HG02870 (cell line): ENCODE measurements around the gene PLSCR3.

ENCODE experiments used
- ATAC-seq: cut with Tn5 transposase; IDR thresholded peaks from one replicate; pipeline ENCODE4 v1.9.1; 2021; ENCODE audit warnings: mild to moderate bottlenecking, moderate library complexity; ENCODE audit not compliant: unreplicated experiment

PLSCR3 gene

DNA sequence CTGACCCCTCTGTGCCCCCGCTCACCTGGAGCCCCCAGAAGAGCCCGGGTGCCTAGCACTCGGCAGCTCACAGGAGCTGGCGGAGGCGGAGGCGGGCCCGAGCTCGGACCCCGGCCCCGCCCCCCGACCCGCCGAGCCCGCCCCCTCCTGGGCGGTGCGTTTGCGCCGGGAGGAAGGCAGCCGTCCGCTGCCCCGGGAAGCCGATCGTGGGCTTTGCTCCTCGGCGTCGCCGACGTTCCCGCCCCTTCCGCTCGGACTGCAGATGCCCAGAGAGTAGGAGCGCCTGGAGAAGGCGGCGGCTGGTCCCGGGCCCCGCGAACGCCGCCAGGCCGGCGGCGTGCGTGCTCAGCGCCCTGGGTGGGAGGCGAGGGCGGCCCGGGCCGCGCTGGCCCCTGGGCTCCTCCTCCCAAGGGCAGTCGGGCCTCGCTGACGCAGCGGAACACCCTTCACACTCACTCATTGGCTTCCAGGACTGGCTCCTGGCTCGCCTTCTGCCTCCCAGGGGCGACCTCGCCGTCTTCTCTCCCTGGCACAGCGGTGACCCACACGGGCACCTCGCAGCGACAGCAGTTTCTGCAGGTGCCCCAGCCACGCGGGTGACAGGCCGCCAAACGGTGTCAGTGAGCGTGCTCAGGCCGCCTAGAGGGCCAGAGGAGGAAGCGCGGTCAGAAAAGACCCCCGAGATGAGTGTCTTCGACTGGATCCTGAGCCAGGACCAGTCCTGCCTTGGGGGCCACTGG lies at the start of gene PLSCR3:
PLSCR3 (minus strand) TSS at position 74 of the 740 bp plus-strand sequence. CDS start 415 bp downstream, outside the sequence.
- peak; percentile 71 for ATAC-seq

DNA sequence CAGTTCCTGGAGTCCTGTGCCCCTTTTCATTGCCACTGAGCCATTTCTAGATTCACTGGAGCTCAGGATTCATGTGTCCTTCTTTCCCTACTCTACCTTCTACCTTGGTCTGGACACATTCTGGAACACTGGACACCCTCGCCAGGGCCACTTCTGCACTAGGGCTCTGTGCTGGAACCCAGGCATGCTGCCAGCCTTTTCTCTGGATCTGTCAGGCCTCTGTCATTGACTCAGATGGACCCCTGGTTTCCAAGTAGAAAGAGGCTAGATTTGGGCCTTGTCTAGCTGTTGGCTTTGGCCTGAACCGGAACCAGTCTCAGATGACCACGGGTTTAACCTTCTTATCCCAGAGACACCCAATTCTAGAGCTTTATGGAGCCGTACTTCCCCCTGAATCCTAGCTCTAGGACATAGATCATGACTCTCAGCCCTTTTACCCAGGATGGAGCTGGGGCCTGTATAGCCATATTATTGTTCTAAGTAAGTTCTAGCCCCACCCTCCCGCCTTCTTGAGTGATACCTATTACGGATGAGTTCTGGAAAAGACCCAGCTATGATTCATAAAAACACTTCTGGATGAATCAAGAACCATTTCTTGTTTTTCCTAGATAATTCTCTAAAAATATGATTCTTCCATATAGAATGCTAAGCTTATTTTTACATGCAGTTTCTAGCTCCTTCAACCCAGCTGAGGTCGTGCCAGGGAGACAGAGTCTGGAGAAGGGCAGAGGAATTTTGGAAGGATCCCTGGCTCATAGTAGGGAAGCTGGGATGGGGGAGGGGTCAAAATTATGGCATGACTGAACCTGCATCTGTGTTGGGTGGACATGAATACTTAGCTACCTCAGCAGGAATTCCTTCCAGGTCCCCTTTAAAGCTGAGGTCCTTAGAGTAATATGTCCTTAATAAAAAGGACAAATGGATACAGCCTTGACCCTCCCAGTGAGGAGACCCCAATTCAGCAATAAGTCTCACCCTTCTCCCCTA lies 49.5 kb upstream of the PLSCR3 start:
- no peak for ATAC-seq

DNA sequence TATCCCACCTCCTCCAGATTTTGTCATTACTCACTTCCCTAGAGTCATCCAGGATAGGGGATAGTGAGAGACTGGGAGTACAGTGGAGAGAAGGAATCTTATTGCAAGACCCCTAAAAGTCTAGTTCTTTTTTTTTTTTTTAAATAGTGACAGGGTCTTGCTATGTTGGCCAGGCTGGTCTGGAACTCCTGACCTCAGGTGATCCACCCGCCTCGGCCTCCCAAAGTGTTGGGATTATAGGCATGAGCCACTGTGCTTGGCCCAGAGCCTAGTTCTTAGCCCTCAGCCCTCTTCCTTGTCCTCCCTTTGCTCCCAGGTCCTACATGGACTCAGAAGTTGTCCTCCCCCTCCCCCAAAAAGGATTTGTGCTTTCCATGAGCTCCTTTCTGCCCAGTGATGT lies 47.8 kb upstream of the PLSCR3 start:
- no peak for ATAC-seq

DNA sequence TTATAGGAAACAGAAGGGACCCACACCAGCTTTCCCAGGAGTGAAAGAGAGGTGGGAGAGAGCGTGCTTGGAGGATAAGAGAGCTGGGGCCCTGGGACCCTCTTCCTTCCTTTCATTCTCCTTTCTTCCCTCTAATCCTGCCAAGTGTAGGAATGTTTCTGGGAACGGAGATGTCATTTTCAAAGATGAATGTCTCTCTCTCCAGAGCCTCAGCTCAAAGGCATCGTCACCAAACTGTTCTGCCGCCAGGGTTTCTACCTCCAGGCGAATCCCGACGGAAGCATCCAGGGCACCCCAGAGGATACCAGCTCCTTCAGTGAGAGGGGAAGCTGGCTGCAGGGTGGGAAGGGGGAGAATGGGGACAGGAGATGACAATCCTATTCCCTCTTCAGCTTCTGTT lies 46.9 kb upstream of the PLSCR3 start:
- no peak for ATAC-seq

DNA sequence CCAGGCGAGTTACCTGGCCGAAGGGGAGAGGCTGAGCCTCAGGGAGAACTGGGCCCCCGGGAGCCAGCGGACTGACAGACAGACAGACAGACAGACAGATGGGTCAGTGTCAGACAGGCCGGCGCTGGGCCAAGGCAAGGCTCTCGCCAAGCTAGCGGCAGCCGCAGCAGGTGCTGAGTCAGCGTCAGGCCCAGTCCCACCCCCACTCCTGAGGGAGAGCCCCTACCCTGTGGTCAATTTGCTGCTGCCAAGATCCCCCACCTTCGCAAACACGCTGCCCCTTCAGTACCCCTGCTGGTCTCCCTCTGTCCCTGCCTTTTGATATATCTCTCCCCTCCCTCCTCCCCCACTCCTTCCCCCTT lies 46.5 kb upstream of the PLSCR3 start:
- no peak for ATAC-seq

DNA sequence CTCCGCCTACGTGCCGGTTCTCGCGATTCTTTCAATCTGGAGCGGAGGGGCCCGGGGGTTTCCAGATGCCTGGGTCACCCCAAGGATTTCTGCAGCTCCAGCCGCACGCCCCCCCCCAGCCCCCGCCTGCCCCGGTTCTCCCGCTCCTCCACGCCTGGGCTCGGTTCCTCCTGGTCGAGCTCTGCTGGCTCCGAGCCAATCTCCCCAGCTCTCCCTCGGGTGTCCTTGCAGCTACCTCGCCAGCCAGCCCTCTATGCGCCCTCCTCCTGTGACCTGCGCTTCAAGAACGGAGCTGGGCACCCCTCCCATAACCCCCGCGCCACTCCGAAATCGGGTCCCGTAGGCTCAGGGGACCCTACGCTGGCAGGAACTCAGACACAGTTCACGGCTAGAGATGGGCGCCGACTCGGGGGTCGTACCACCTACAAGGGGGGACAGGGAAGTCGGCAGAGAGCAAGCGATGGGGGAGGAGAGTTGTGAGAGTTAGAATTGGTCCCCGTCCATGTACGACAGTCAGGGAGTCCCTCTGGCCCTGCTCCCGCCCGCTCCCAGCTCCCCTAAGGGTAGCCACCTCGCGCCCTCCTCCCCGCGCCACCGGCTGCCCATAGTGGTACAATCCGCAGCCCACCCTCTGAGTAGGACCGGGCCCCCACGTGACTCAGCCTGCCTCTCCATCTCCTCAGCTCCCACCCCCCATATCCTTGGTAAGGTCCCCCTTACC lies 45.9 kb upstream of the PLSCR3 start:
- ATAC-seq, result no peak

DNA sequence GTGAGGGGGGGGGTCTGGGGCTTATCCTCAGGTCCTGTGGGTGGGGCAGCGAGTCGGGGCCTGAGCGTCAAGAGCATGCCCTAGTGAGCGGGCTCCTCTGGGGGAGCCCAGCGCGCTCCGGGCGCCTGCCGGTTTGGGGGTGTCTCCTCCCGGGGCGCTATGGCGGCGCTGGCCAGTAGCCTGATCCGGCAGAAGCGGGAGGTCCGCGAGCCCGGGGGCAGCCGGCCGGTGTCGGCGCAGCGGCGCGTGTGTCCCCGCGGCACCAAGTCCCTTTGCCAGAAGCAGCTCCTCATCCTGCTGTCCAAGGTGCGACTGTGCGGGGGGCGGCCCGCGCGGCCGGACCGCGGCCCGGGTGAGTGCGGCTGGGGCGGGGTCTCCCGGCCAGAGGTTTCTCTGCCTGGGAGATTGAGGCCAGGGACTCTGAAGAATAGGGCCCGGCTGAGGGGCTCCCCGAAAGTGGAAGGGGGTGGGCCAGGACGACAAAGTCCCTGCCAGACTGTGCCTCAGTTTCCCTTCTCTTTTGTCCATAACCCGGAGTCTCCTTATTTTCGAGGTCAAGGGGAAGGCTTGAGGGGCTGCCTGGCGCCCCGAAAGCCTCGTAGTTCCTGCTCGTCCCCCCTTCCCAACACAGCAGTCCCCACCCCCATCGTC lies 45.3 kb upstream of the PLSCR3 start, which contains the start of gene FGF11:
FGF11 (plus strand) TSS at position 51 of the 651 bp plus-strand sequence; CDS start at position 160, 109 bp downstream.
- no peak for ATAC-seq

DNA sequence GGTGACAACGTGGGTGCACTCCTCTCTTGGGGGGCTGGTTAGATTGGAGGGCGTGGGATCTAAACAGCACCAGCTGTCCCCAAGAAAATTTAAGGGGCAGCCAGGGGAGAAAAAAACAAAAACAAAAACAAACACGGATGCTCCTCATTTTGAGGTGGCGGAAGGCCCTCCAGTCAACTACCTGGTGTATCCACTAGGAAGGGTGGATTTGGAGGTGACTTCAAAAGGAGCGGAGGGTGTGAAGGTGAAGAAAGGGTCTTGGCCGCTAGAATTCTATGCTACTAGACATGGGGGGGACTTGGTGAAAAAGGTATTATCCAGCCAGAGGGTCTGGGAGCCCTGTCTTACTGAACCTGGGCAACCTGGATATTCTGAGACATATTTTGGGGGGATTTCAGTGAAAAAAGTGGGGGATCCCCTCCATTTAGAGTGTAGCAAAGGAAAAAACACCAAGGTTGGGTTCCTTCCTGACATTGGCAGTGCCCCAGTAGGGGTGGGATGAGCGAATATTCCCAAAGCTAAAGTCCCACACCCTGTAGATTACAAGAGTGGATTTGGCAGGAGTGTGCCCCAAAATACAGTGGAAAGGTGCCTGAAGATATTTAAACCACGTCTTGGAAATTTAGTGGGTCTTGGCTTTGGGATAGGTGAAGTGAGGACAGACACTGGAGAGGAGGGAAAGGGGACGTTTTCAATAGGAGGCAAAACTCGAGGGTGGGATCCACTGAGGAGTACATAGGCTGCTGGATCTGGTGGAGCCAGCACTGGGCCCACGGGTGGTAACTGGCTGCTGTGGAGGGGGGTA lies 44.5 kb upstream of the PLSCR3 start:
- no peak for ATAC-seq

DNA sequence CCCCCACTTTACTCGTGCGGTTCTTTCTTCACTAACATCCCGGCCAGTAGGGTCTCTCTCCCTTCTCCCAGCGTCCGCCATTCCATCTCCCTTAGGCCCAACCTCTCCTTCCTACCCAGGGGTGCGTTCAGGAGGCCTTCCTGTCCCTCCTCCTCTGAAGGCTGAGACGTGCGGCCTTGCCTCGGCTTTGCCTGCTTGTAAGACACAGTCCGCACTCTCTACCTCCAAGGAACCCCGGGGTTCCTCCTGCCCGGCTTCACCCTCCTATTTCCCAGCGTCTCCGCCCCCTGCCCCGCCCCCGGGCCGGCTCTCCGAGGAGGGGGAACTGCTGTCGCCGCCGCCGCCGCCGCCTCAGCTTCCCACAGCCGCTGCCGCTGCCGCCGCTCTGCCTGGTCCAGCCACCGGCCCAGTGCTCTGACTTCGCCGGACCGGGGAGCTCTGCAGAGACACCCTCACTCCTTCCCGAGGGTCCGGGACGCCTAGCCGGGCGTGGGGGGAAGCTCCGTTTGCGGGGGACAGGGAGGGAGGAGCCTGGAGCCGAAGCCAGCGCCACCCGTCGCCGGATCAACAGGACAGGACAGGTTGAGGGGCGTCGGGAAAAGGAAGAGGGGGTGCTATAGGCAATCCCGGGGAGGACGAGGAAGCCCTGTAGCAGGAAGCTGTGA lies 43.8 kb upstream of the PLSCR3 start:
- ATAC-seq, result no peak

DNA sequence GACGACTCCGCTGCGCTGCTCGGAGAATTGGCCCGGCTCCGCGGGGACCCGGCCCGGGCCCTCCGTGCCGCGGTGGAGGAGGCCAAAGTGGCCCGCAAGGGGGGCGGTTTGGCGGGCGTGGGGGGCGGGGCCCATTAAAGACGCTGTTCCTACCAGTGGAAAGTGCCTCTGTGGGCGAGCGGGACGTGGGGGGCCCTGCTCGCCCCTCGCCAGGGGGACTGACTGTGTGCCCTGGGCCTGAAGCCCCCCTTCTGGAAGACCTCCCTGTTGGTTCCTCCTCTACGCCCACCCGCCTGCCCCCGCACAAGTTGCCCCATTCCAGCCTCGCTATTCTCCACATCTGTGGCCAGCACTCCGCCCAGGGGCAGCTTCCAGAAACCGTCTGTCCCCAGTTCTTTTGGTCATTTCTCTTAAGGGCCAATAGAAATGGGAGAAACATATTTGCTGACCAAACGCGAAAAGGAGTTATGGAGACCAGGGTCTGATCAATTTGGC lies 43.1 kb upstream of the PLSCR3 start:
- no peak for ATAC-seq

DNA sequence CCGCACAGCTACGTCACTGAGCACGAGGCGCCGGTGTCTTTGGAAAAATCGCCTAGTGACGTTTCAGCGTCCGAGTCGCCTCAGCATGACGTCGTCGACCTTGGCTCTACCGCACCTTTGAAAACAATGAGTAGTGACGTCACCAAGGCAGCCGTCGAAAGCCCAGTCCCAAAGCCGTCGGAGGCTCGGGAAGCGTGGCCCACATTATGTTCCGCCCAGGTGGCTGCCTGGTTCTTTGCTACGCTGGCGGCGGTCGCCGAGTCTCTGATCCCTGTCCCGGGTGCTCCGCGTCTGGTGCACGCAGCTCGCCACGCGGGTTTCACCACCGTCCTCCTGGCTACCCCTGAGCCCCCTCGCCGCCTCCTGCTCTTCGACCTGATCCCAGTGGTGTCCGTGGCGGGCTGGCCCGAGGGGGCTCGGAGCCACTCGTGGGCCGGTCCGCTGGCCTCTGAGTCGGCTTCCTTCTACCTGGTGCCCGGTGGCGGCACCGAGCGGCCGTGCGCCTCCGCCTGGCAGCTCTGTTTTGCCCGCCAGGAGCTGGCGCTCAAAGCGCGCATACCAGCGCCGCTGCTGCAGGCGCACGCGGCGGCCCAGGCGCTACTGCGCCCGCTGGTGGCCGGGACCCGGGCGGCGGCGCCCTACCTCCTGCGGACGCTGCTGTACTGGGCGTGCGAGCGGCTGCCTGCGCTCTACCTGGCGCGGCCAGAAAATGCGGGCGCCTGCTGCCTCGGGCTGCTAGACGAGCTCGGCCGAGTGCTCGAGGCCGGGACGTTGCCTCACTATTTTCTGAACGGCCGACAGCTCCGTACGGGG lies 42.4 kb upstream of the PLSCR3 start:
- no peak for ATAC-seq

DNA sequence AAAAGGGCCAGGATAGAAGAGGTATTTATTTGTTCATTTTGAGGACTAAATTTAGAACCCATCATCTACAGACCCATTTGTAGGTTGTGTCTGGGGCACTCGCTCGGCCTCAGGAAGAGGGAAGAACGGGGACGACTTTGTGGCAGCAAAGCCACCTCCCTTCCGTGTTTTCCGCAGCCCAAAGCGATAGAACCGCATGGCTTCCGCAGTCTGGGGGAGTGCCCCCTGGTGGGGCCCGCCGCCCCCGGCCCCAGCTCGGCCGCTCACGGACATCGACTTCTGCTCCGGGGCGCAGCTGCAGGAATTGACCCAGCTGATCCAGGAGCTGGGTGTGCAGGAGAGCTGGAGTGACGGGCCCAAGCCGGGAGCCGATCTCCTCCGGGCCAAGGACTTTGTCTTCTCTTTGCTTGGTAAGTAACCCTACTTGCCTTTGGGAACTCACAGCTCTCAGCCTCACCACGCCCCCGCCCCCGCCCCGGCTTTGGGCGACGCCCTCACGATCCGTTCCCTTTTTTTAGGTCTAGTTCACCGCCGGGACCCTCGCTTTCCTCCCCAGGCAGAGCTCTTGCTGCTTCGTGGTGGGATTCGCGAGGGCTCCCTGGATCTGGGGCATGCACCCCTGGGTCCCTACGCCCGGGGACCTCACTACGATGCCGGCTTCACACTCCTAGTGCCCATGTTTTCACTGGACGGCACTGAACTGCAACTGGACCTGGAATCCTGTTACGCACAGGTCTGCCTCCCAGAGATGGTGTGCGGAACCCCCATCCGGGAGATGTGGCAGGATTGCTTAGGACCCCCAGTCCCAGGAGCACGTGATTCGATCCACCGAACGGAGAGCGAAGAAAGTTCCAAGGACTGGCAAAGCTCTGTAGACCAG lies 41.6 kb upstream of the PLSCR3 start:
- ATAC-seq, result no peak

DNA sequence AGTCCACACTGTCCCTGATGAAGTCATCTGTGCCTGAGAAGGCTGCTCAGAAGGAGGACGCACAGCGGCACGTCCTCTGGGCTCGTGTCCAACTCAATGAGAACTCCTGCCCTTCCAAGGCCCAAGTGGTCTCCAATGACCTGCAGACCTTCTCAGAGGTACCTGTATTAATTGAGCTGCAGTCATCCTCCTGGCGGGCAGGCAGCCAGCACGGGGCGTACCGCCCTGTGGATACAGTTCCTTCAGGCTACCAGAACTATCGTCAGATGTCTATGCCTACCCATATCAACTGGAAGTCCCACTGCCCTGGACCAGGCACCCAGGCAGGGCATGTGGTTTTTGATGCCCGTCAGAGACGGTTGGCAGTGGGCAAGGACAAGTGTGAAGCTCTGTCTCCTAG lies 38.0 kb upstream of the PLSCR3 start:
- ATAC-seq, result no peak

DNA sequence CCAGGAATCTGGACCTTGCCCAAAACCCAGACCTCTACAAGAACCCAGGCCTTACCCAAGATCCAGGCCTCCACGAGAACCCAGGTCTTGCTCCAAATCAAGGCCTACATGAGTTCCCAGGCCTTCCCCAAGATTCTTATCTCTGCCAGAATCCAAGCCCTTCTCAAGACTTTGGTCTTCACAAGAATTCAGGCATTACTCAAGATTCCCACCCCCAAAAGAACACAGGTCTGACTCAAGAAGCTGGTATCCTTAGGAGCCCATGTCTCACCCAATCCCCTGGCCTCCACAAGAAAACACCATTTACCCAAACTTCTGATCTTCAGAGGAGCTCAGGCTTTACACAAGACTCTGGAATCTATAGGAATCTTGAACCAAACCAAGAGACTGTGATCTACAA lies 36.9 kb upstream of the PLSCR3 start:
- ATAC-seq, result no peak

DNA sequence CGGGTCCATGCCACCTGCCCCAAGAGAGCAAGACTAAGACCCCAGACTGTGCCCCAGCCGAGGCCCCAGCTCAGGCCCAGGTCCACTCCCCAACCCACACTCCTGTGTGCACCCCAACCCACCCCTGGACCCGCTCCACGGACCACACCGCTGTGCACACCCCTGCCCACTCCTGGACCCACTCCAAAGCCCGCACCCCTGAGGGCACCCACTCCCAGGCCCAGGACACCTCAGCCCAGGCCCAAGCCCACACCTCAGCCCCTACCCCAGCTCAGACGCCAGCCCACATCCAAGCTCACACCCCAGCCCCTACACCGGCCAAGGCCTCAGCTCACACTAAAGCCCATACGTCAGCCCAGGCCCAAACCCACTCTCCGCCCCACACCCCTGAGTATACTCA lies 35.4 kb upstream of the PLSCR3 start:
- ATAC-seq, result no peak

DNA sequence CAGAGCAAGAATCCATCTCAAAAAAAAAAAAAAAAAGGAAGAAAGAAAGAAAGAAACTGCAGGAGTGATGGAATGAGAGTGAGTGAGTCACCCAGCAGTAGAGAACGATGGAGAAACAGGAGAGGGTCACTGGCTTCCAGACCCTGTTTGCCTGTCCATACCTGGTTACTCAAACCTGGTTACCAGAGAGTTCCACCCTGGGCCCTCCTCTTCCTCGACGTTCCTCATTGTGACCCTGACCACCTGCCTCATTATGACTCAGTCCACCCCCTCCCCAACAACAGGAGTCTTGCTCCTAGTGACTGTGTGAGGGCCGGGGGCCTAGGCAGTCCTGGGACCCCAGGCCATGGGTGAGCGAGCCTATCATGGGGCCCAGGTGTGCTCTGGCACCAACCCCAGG lies 34.2 kb upstream of the PLSCR3 start, which contains the start of gene SPEM3:
SPEM3 (plus strand) TSS at position 301 of the 400 bp plus-strand sequence; CDS start at position 347, 46 bp downstream.
- ATAC-seq, result no peak

DNA sequence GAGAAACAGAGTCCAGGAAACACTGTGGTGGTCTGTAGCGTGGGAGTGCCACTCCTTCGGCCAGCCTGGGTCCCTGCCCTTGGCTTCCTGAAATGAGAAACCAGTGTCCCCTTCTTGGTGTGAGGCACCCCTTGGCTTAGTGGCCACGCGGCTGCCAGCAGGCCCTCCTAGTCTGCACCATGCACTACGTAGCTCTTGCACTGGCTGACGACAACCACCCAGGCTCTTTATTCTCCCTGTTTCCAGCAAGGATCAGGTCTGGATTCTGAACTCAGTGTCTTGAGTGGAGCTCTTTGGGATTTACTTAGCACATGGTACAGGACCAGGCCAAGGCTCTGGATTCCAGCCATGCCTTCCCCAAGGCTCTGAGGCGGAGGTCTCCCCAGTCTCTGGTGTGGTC lies 33.2 kb upstream of the PLSCR3 start:
- no peak for ATAC-seq
